GM23248 (cell line): ENCODE data around the gene RAN.

ENCODE experiments used
- EZH2 ChIP-seq: fragments of 200-600 bp; sonication (generic); IDR thresholded peaks from 2 replicates; pipeline ENCODE4 v1.6.1; 2018; ENCODE audit warnings: antibody characterized with exemption, mild to moderate bottlenecking; ENCODE audit not compliant: insufficient read depth, poor library complexity, severe bottlenecking
- EZH2phosphoT487 ChIP-seq: fragments of 200-600 bp; sonication (generic); IDR thresholded peaks from 2 replicates; pipeline ENCODE4 v1.6.1; 2018; ENCODE audit warnings: antibody characterized with exemption, moderate library complexity, mild to moderate bottlenecking, low read depth; ENCODE audit not compliant: insufficient read depth

GRCh38 chr12:130924966-130925665 lies 53.2 kb downstream of the RAN start:
- no peak for TF ChIP-seq EZH2
- TF ChIP-seq EZH2phosphoT487 = no peak
